Activated CD8-positive, alpha-beta memory T cell treated with anti-CD3 and anti-CD28 coated beads, Interleukin-2, amount 50 U/mL, for 24 hours (primary cell): ENCODE results near the gene MICAL3.
"Not testable (repeated sequence)": the region's sequence is repeated elsewhere in the genome, so short reads cannot be mapped to it uniquely, and the experiment has no call there.

Experiments used
- DNase-seq: peaks from one replicate; pipeline ENCODE4 v3.0.0-alpha.2; 2020; ENCODE audit errors: extremely low read depth

MICAL3 gene

DNA sequence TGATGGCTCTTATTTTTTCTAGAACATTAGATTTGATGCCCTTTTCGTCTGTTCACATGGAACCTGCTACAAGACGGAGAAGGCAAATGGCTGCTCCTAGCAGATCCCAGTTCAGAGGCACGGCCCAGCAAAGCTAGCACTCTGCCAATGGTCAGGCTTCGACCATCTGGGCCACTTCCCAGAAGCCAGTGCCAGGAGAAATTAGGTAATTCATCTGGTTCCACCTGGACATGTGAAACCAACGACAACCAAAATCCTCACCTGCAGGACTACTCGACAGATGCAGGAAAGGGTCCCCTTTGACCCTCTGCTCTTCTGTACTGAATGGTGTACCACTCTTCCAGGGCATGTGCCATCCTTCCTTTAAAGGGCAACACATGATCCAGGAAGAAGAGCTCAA is 25.4 kb downstream of the MICAL3 start:
- DNase-seq: no peak

DNA sequence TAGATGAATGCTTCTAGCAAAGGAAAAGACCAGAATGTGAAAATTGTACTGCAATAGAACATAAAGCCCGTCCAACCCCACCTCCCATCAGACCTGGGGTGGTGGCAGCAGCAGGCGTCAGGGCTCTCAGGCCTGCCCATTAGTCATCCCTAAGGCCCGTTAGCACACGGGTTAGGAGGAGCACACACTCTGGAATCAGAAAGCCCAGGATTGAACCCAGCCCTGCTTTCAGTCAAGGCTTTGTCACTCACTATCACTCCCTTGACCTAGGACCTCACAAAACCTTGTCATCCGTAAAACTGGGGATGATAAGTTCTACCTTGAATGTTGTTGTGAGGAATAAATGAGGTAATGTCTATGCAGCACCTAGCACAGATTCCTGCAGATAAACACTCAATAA is 26.9 kb downstream of the MICAL3 start:
- DNase-seq: no peak

DNA sequence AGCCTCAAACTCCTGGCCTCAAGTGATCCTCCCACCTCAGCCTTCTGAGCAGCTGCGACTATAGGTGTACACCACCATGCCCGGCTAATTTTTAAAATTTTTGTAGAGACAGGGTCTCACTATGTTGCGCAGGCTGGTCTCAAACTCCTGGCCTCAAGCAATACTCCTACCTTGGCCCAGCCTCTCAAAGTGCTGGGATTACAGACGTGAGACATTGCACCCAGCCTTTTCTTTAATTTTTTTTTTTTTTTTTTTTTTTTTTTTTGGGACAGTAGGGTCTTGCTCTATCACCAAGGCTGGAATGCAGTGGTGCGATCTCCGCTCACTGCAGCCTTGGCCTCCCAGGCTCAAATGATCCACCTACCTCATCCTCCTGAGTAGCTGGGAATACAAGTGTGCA is 29.1 kb downstream of the MICAL3 start:
- DNase-seq: not testable (repeated sequence)

GRCh38 chr22:17994424-17995108 is 29.8 kb downstream of the MICAL3 start:
- no peak for DNase-seq

- DNase-seq: not testable (repeated sequence)
Observed at GRCh38 chr22:17992976-17993375, 31.4 kb downstream of the MICAL3 start.

DNA sequence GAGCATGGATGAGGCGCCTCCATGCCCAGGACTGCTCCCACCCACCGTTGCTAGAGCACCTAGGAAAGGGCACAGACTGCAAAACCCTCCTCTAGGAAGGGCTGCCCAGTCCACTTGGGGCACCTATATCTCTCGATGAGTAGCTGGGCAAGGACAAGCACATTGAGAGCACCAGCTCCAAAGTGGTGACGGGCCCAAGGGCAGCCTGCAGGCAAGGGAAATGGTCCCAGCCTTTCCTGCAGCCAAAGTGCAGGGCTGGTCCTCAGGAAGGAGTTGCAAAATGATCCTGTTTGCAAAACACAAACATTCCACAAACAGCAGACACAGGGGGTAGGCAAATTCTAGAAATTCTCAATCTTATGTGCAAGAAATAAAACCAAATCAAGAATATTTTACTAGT is 32.4 kb downstream of the MICAL3 start:
- DNase-seq: not testable (repeated sequence)

DNA sequence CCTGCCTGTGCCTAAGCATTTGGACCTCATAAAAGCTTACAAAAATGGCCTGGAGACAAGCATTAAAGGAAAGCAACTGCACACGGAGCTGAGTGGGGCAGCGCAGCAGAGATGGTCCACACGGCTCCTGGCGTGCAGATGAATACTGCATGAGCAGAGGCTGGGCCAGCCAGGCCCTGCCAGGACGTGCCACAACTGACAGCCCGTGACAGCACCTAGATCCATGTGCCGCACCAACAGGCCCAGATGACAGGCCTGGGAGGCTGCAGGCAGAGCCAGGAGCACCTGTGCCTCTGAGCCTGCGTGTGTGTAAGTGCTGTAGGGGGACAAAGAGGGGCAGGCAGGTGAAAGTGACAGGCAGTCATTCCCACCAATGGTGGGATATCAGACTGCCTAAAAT is 33.4 kb downstream of the MICAL3 start:
- no peak for DNase-seq

DNA sequence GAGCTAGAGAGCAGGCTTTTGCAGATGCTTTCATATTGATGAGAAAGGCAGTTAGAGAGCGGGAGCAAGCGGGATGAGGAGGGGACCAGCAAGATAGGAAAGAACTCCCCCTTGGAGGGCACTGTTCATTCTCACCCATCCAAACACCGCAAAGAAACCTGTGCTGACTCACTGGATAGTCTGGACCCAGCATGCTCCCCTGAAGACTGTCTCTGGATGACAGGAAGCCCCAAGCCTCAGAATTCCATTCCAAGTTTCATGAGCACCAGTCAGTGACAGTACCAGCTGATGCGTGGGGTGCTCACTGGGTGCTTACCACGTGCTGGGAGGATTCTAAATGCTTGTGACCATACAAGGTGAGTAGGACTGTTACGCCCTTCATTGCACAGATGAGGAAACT is 34.2 kb downstream of the MICAL3 start:
- no peak for DNase-seq

DNA sequence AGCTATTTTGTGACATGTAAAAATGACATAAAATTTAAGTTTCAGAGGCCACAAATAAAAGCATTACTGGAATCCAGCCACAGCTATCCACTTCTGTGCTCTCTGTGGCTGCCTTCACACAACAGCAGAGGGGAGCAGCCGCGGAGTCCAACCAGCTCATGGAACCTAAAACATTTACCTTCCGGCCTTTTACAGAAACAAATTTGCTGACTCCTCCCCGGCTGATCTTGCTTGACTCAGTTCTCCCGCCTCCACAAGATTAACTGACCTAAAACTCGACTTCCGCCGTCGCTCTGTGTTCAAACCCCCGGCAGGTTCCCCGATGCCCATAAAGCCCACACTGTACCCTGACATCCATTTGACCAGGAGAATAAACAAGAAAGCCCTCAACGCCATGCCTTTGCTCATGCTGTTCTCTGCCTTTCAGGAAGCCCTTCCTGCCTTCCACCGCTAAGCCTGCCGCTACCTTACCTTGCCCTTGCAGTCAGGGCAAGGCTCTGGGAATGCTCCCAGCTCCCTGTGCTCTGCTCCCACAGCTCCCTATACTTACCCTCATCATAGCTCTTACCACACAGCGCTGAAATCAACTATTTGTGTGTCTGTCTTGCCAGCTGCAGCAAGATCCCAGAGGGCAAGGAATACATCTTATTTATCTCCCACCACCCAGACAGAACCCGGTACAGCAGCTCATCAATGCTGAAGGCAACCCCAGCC is 35.4 kb downstream of the MICAL3 start:
- no peak for DNase-seq

DNA sequence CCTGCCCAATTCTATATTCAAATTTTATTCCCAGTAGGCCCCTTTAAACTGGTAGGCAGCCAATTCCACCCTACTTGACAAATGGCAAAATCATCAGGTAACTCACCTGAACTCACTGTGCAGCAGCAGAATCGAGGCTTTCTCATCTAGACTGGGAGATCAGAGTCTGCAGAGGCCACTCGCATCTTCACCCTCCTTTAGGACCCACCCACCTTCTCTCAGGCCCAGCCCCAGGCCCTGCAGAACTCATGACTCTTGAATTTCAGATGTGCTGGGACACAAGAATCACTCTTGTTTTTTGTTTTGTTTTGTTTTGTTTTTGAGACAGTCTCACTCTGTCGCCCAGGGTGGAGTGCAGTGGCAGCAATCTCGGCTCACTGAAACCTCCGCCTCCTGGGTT is 38.8 kb downstream of the MICAL3 start:
- no peak for DNase-seq

GRCh38 chr22:17985071-17985470 is 39.3 kb downstream of the MICAL3 start:
- DNase-seq: not testable (repeated sequence)

GRCh38 chr22:17984114-17984513 is 40.2 kb downstream of the MICAL3 start:
- DNase-seq: no peak

DNA sequence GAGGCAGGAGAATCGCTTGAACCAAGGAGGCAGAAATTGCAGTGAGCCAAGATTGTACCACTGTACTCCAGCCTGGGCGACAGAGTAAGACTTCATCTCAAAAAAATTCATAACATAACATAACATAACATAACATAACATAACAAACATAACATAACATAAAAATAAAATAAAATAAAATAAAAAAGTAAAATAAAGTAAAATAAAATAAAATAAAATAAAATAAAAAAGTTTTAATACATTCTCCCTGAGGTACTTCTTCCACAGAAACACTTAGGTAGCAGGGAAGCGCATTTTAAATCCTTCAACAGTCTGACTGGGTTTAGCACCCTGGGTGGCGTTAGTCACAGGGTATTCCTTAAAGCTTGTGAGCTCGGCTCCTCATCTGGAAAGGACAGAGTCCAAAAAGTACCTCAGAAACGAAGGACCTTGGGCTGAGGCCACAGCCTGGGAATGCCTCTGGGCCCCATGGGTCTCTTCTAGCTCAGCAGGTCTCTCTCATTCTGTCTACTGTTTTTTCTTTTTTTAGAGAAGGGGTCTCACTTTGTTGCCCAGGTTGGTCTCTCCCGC is 41.7 kb downstream of the MICAL3 start:
- DNase-seq: no peak

- DNase-seq: no peak
Observed at GRCh38 chr22:17981497-17981896, 42.9 kb downstream of the MICAL3 start.

- no peak for DNase-seq
Observed at GRCh38 chr22:17980638-17981051, 43.7 kb downstream of the MICAL3 start.

DNA sequence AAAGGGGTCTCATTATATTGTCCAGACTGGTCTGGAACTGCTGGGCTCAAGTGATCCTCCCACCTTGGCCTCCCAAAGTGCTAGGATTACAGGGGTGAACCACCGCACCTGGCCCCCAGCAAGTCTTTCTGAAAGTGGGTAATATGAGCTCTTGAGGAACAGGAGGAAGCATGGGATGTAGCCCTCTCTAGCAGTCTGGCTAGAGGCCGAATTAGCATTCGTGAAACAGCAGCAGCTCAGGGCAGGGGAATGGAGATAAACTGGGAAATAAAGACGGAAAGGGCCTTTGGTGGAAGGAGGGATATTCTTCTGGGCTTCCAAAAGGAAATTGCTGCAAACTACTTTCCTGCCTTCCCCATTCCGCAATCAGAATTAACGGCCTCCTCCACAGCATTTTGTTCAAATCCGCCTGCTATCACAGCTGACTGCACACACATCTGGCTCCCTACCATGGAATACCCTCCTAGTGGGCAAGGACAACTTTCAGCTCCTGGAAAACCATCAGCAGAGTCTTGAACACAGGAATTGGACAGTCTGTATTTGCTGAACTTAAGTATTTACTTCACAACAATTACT is 44.3 kb downstream of the MICAL3 start:
- no peak for DNase-seq

DNA sequence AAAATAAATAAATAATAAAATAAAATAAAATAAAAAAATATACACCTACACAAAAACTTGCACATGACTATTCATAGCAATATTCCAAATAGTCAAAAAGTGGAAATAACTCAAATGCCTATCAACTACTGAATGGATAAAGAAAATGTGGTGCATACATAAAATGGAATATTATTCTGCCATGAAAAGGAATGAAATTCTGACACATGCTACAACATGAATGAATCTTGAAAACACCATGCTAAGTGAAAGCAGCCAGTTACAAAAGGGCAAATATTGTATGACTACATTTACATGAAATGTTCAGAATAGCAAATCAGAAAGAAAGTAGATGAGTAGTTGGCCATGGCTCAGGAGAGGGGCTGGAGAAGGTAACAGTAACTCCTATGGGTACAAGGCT is 46.3 kb downstream of the MICAL3 start:
- DNase-seq: no peak

DNA sequence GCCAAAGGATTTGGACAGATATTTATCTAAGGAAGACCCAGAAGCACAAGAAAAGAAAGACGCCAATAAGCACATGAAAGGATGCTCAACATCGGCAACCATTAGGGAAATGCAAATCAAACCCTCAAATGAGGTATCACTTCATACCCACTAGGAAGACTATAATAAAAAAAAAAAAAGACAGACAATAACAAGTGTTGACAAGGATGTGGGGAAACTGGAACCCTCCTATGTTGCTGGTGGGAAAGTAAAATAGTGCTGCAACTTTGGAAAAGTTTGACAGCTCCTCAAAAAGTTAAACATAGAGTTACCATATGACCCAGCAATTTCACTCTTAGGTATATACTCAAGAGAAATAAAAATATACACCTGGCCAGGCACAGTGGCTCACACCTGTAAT is 47.0 kb downstream of the MICAL3 start:
- no peak for DNase-seq

- DNase-seq: no peak
Observed at GRCh38 chr22:17976121-17976520, 48.2 kb downstream of the MICAL3 start.

DNA sequence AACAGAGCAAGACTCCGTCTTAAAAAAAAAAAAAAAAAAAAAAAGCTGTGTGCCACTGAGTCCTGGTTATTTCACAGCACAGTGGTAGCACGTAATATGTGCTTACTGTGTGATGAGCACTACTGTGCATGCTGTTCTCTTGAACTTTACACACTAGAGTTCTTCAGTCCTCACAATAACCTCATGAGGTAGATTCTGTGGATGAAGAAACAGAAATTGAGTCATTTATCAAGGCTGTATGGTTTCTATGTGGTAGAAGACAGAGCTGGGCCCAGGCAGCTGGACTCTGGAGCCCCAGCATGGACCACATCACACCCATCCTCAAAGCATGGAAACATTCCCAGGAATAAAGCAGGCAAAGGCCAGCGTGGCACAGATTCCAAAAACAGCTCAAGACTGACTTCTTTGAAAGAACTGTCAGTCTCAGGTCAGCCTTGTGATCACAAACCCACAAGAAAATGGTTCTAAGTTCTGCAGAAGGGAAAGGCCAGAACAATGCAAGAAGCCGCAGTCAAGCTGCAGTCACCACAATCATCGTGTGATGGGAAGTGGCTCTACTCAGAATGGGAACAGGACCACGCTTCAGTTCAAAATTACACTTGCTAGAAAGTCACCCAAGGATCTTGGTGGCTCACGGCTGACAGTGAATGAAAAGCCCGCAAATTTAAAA is 49.5 kb downstream of the MICAL3 start:
- DNase-seq: no peak

GRCh38 chr22:17974087-17974486 is 50.3 kb downstream of the MICAL3 start:
- DNase-seq: no peak

GRCh38 chr22:17973217-17973616 is 51.1 kb downstream of the MICAL3 start:
- no peak for DNase-seq
